Mesothelial cell of epicardium (in vitro differentiated cells): ENCODE measurements around the gene OTOF. TPM values are rescaled to one million over a fixed set of nuclear protein-coding genes. Genes with fewer than 3 reads are reported as not detected.

Experiments used
- DNase-seq, 2 experiments: peaks; one replicate each; pipeline ENCODE4 v3.0.0; 2021; ENCODE audit warnings: low spot score in 2 of 2; ENCODE audit not compliant: unreplicated experiment in 2 of 2
- H3K27ac Mint-ChIP-seq: 2 replicates; pipeline ENCODE4 v1.8.0; 2021; ENCODE audit warnings: mixed read lengths
- H3K27me3 Mint-ChIP-seq: 2 replicates; pipeline ENCODE4 v1.8.0; 2021; ENCODE audit warnings: low read depth, mixed read lengths
- H3K36me3 Mint-ChIP-seq: 2 replicates; pipeline ENCODE4 v1.8.0; 2021; ENCODE audit warnings: mixed read lengths
- H3K4me1 Mint-ChIP-seq: 2 replicates; pipeline ENCODE4 v1.8.0; 2021; ENCODE audit warnings: mixed read lengths
- H3K4me3 Mint-ChIP-seq: 2 replicates; pipeline ENCODE4 v1.8.0; 2021; ENCODE audit warnings: mild to moderate bottlenecking, moderate library complexity, mixed read lengths
- H3K9me3 Mint-ChIP-seq: 2 replicates; pipeline ENCODE4 v1.8.0; 2021; ENCODE audit warnings: mixed read lengths
- CTCF ChIP-seq: fragments of 200-600 bp; sonication (generic); IDR thresholded peaks from one replicate; pipeline ENCODE4 v1.5.0; 2021; ENCODE audit warnings: antibody characterized with exemption; ENCODE audit not compliant: unreplicated experiment
- total RNA-seq: library from RNA; stranded (reverse); gene quantifications from 3 replicates; pipeline ENCODE4 v1.2.1, GENCODE V29; 2021

The OTOF gene
- total RNA-seq, 1 donor from 2014 or later: 0.16 TPM

GRCh38 chr2:26462511-26463243 lies 15.2 kb downstream of the OTOF start:
- H3K27me3 Mint-ChIP-seq: no peaks in the 10 kb centered on the region
- no peak for DNase-seq
- TF ChIP-seq CTCF: peak; percentile 28
- H3K36me3 Mint-ChIP-seq: no peaks in the 10 kb centered on the region
- H3K9me3 Mint-ChIP-seq: no peaks in the 10 kb centered on the region
- peaks cover 4% of the 10 kb centered on the region for H3K4me1 Mint-ChIP-seq
- H3K4me3 Mint-ChIP-seq: no peak overlapping the region
- H3K27ac Mint-ChIP-seq: no peak overlapping the region

GRCh38 chr2:26462100-26462499 lies 15.8 kb downstream of the OTOF start:
- H3K36me3 Mint-ChIP-seq: no peaks in the 10 kb centered on the region
- H3K9me3 Mint-ChIP-seq: no peaks in the 10 kb centered on the region
- H3K4me1 Mint-ChIP-seq: peaks cover 4% of the 10 kb centered on the region
- no peak for DNase-seq
- H3K27me3 Mint-ChIP-seq: no peaks in the 10 kb centered on the region
- TF ChIP-seq CTCF: no peak
- H3K4me3 Mint-ChIP-seq: no peak overlapping the region
- H3K27ac Mint-ChIP-seq: no peak overlapping the region

- H3K36me3 Mint-ChIP-seq: no peaks in the 10 kb centered on the region
- no peak overlapping the region for H3K4me3 Mint-ChIP-seq
- H3K27ac Mint-ChIP-seq: no peak overlapping the region
- no peaks in the 10 kb centered on the region for H3K9me3 Mint-ChIP-seq
- no peak for DNase-seq
- H3K27me3 Mint-ChIP-seq: no peaks in the 10 kb centered on the region
- TF ChIP-seq CTCF: no peak
- H3K4me1 Mint-ChIP-seq: peaks cover 4% of the 10 kb centered on the region
Measured at GRCh38 chr2:26461601-26462023, 16.3 kb downstream of the OTOF start.

- Mint-ChIP-seq H3K9me3 (no peaks in the 10 kb centered on the region), H3K27me3 (no peaks in the 10 kb centered on the region), H3K27ac (no peak overlapping the region), H3K4me1 (peaks cover 4% of the 10 kb centered on the region), H3K36me3 (no peaks in the 10 kb centered on the region), H3K4me3 (no peak overlapping the region)
- no peak for DNase-seq
- TF ChIP-seq CTCF: no peak
Measured at GRCh38 chr2:26460613-26461031, 17.3 kb downstream of the OTOF start.

GRCh38 chr2:26459991-26460612 lies 17.8 kb downstream of the OTOF start:
- Mint-ChIP-seq H3K4me1 (peaks cover 4% of the 10 kb centered on the region), H3K4me3 (no peak overlapping the region), H3K27ac (no peak overlapping the region), H3K9me3 (no peaks in the 10 kb centered on the region), H3K36me3 (no peaks in the 10 kb centered on the region), H3K27me3 (no peaks in the 10 kb centered on the region)
- no peak for DNase-seq
- TF ChIP-seq CTCF: no peak
